ENCODE measurements around the gene KIRREL1.
A peak's percentile ranks its signal among the peaks of the same experiment; 100 is the strongest.

KIRREL1 gene

DNA sequence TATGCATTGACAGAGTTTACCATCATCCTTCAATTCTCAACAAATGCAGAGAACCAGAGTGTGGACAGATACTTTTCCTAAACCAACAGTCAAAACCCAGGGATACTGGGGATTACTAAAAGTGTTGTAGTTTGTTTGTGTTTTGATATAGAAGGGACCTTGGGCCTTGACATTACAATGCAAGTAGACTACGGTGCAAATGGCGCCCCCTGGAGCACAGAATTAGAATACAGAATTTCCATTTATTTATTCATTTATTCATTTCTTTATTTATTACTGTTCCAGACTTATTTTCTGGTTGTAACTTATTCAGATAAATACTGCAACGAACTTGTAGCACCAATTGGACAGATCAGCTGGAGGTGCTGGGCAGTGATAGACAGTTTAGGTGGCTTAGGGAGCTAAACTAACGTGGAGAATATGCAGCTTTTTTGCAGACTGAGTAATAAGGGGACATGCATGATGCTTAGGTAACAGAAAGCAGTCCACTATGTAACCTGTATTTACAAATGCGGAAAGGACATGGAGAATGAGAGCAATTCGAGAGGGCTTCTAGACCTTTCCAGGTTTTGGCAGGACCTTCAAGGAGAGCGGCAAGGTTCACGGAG lies 42.6 kb downstream of the KIRREL1 start:
- DNase-seq (ENCODE audit: low spot score) = peak; percentile 39

DNA sequence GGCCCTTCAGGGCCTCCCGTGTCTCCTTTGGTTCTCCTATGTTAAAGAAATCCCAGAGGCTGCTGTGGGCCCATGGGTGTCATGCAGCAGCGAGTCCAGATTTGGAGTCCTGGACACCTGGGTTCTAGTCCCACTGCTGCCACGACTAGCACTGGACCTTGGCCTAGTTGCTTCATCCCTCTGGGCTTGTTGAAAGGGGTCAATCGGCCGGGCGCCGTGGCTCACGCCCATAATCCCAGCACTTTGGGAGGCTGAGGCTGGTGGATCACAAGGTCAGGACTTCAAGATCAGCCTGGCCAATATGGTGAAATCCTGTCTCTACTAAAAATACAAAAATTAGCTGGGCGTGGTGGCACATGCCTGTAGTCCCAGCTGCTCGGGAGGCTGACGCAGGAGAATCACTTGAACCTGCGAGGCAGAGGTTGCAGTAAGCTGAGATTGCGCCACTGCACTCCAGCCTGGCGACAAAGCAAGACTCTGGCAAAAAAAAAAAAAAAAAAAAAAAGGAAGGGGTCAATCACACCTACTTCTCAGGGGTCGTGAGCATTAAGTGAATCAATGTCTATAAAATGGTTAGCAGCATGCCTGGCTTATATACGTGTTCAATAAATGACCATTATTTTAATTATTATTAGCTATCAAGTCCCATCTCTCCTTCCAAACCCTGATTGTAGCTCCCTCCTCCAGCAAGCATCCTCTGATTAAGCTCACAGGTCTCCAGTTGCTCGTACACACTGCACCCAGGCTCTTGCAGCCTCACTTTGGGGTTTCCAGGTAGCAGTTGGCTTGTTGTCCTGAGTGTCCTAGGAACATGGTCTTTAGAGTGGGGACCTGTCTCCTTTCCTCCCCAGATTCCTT lies 43.8 kb downstream of the KIRREL1 start:
- DNase-seq (ENCODE audit: low spot score) = no peak

DNA sequence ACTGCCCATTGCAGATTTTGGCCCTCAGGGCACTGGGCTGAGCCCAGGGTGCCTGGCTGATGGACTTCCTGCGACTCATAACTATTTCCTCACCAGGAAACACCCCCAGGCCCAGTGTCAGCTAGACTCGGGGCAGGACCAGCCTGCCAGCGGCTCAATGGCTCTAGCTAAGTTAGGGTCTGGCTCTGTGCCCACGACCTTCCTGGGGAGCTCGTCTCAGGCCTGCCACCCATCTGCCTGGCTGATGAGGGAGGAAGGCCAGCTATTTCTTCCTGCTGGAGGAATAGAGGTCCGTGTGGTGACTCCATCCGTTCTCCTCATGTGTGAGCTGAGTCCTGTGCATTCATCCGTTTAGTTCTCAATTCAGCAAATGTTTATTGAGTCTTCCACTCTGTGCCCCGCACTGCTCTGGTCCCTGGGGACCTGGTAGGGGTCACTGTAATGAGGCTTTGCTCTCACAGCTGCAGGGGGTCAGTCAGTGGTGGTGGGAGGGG lies 44.5 kb downstream of the KIRREL1 start:
- DNase-seq (ENCODE audit: low spot score) = peak; percentile 61

DNA sequence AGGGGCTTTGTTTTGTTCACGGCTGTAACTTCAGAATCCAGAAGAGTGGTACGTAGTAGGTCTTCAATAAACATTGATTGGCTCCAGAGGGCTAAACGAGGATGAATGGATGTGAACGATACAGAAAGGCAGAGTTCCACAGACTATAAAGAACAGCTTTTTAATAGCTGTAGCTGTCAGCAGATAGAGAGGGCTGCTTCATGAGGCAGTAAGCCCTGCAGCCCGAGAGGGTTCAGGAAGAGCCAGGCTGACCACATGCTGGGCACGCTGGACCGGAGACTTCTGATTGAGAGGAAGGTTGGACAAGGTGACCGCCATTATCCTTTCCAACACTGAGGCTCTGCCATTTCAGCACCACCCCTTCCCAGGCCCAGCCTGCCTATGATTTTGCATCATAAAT lies 45.3 kb downstream of the KIRREL1 start:
- no peak for DNase-seq (ENCODE audit: low spot score)

DNA sequence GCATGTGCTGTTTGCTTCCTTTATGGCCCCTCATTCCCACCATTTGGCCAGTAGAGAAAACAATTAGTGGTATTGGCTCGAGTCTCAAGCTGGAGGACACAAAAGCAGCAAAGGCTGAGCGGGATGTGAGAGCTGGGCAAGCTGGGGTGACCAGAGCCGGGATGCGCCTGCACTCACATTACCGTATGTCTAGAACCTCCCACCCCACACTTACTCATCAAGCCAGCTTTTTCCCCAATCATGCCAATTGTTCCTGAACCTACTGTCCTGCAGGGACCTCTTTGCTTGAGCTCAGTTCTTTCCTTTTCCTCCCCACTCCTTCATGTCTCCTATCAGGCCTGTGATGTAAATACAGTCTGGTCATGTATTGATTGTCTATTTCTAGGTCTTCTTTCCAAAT lies 45.9 kb downstream of the KIRREL1 start:
- peak; percentile 63 for DNase-seq (ENCODE audit: low spot score)

DNA sequence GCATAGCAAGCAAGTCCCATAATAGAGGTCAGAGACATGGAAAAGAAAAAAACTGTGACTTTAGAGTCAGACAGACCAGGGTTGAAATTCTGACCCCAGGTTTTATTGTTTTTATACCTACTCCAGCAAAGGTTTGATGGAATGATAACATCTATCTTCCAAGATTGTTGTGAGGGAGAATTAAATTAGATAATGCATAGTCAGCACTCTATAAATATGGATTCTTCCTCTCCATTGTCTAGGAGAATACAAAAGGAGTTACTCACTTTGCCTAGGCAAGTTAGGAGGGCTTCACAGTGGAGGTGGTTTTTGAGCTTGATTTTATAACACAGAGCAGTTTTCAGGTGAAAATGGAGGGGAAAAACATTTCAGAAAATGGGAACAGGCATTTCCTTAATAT lies 46.9 kb downstream of the KIRREL1 start:
- no peak for DNase-seq (ENCODE audit: low spot score)

DNA sequence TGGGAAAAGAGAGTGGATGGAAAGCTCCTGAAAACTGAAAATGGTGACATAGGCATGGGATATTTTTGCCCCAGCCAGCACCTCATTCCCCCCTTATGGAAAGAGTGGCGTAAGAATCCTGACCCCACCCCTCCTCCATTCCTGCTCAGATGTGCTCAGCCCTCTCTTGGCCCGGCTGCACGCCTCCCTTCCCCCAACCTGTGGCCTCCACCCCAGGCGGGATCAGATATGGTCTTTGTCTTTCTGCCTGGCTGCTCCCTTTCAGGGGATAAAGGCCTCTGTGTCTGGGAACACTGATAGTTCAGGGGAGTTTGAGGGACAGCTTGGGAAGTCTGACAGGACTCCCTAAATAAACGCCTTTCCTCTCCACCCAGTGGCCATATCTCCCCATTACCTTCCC lies 49.8 kb downstream of the KIRREL1 start:
- DNase-seq (ENCODE audit: low spot score) = no peak

DNA sequence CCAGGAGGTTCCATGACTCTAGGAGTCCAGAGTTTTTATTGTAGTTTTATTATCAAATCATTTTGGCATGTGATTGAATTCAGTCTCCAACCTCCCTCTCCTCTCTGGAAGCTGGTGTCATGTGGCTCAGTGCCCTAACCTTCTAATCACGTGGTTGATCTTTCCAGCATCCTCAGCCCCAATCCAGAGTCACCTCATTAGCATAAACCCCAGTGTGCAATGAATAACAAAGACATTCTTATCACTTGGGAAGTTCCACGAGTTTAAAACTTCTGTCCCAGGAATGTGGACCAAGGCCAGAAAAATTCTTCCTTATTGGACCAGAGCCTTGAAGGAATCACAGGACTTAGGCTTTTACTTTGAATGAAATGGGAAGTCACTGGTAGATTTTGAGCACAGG lies 52.2 kb downstream of the KIRREL1 start:
- peak; percentile 77 for DNase-seq (ENCODE audit: low spot score)

DNA sequence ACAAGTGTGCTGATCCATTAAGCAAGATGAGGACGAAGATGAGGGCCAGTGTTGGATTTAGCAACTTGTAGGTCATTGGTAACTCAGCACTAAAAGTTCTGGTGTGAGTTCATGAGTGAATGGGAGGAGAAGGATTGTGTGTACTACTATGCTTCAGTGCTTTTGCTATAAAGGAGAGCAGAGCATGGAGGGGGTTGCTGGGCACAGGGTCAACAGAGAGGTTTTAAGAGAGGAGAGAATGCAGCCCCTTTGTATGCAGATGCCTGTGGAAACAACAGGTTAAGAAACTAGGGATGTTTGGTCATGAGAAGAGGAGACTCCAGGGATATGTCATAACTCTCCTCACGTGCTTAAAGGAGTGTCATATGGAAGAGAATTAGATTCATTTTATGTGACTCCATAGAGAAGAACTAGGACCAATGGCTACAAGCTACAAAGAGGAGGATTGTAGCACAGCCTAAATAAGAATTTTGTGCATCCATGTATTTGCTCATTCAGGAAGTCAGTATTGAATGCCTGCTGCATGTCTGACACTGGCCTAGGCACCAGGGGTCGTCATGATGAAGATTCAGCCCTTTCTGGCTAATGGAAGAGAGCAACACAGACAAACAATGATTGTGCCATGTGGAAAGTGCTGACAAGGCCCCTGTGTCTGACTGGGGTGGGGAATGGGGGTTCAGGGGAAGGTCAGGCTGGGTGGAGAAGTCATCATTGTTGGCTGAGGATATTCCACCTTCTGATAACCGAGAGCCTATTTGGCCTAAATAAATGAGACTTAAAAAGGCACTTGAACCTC lies 53.5 kb downstream of the KIRREL1 start:
- DNase-seq (ENCODE audit: low spot score) = no peak

DNA sequence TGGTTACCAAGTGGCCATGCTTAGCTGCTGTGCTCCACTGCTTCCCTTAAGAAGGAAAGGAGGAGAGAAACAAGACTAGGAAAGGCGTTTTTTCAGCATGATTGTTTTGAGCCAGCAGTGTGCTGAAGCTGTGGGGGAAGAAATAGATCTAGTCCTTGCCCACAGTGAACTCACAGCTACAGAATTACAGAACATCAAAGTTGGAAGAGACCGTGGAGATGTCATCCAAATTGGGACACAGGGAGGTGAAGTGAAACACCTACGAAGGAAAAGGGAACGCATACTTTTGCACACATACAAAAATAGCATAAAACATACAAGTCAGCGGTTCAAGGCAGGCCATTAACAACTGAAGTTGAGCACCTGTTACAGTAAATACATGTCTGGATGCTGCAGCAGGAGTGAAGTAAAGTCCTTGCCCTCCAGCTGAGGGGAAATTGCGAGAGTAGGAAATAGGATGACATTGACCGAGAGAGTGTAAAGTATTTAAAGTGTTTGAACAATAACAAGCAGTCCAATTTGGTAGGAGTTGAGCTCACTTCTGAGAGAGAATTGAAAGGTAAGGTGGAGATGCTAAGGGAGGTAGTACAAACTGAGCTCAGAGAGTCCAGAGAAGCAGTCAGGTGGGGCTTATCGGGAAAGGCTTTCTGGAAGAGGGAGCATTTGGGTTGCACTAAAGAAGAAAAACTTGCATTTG lies 55.1 kb downstream of the KIRREL1 start:
- no peak for DNase-seq (ENCODE audit: low spot score)

DNA sequence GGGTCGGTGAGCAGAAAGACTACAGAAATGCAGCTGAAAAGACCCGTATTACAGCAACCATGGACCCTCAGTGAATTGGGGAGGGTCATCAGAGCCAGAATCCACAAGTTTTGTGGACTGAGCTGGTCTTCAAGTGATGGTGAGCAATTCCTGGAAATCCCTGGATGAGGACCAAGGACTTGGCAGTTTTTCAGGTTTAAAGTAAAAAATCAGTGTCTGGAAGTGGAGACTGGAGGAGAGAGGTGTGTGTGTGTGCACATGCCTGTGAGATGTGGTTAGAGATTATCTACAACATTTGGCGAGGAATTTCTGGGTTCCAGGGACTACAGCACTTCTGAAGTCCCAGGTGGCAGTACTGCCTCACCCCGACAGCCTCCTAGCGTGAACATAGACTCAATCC lies 56.4 kb downstream of the KIRREL1 start:
- DNase-seq (ENCODE audit: low spot score) = peak; percentile 31

DNA sequence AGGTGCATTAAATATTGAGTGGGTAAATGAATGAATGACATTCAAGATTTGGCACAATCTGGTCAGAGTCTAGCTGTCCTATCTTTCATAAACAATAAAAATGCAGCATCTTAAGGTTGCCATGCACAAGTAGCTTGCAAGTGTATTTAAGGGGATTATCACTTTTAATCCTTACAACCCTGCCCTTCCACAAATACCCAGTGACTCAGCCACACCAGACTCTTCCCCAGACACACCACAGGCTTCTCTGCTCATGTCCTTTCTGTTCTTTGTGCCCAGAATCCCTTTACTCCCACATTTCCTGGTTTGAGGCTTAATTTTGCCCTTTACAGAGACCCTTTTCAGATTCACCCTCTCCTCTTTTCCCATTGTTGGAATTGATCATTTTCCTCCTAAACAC lies 59.8 kb downstream of the KIRREL1 start:
- peak; percentile 51 for DNase-seq (ENCODE audit: low spot score)

DNA sequence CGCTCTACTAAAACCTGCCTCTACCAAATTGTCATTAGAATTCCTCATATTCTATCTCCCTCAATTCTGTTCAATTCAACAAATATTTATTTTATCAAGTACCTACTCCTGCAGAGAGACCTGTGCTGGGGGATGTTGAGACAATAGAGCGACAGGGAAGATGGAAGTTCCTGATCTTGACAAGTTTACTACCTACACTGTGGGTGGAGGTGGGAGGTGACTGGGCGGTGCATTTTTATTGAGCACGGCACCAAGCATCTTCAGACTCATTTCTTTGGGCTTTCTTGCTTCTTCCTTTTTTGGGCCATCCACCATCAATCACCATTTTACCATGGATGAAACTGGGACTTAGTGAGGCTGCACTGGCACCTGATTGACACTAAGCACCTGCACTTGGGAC lies 61.3 kb downstream of the KIRREL1 start:
- no peak for DNase-seq (ENCODE audit: low spot score)

DNA sequence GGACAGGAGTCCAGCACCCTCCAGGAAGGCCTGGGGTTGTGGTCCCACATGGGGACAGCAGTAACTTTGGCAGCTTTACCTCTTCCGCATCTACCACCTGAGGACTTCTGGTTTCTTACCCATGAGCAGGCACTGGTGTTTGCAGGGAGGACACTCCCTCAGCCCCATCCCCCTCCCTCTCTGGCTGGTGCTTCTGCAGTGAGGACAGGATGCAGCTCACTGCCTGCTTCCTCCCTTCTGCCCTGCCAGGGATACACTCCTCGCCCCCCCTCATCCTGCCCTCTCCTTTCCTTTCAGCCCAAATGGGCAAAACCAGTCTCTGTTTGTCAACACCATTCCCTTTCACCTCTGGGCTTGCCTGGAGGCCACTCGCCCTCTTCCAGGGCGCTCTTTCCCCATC lies 62.4 kb downstream of the KIRREL1 start:
- DNase-seq (ENCODE audit: low spot score) = no peak

DNA sequence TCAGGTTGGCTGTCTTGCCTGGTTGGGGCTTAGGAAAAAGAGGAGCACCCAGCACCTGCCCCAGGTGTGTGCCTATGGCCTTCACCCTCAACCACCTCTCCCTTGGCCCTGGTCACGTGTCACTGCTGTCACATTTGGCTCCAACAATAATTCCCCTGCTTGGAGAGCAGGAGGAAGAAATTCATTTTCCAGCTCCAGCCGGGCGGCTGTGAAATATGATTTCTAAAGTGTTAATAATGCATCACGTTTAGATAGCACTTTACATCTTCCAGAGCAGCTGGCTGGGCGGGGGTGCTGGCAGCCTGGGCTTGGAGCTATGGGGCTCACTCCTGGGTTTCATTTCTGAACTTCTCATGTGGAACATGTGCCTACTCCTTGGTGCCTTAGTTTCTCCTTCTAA lies 63.1 kb downstream of the KIRREL1 start:
- DNase-seq (ENCODE audit: low spot score) = no peak

DNA sequence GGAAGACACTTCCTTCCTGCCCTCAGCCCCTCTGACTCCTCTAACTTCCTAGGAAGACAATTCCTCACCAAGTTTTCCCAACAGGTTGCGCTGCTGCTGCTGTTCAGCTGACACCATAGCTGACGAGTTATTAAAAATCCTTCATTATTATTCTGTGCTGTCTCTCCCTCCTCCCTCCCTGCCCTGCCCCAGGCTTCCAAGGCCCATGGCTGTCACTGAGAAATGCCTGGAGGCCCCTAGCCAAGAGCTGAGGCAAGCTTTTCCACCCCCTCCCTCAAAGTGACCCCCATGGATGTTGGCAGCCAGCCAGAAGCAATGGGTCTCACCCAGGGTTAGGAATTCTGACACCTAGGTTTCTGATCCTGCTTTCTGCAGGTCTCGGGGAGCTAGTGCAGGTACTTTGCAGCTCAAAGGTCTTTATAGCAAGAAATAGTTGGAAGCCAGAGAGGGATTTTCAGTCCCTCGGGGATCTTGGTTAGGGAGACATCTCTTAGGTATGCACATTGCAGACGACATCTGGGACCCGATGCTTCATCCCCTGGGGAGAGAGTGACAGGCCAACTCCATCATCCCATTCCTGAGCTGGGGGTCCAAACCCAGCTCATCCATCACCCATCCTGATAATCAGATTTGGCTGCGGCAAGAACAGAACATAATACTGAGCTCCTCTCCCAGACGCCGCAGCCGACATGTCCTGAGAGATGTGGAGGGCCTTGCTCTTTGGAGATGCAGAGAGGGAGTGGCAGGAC lies 65.0 kb downstream of the KIRREL1 start:
- DNase-seq (ENCODE audit: low spot score) = no peak

DNA sequence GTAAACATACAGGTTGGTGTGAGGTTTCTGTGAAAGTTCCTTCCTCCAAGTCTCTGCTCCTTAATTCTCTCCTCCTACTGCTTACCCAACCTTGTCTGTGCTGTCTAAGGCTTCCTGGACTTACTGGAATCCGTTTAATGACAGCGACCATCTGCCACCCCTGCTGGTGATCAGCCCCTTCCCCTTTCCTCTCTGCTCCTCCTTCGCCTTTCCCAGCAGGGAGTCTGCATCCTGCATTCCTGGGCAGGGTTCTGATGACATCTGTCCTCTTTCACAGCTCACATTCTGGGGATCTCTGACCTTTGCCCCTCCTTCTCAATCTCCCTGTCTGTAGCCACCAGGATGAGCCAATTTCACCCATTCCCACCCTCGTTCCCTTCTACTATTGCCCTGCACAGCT lies 66.5 kb downstream of the KIRREL1 start:
- no peak for DNase-seq (ENCODE audit: low spot score)

DNA sequence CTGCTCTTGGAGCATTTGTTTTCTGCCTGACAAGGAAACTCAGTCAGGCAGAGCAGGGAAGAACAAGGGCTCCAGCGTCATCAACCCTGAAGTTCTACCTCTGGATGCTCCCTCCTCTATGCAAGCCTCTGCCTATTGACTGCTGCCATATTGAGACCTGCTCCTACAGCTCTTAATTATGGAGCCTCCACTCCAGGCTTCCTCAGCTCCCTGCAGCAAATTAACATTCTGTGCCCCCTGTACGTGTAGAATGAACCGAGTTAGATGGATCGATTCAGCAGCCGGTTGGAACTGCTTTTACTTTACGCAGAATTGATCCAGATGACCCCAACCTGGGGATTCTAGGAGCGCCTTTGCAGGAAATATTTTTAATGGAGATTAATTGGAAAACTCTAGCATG lies 68.7 kb downstream of the KIRREL1 start:
- no peak for DNase-seq (ENCODE audit: low spot score)

DNA sequence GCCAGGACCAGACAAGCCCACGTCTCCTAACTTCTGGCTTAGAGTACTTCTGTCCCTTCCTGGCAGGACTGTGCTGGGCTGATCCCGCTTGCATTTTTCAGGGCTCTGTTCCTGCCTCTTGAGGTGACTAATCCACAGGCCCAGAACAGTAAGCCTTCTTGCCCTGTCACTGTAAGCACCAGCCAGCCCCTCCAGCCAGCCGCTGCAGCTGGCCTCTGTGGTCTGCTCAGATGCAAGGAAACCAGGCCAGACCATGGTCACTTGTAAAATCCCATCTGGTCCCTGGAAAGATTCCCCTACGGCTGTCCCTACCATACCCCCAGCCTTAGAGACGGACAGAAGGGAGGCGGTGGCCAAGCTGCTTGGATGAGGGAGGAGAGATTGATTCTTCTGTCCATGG lies 74.2 kb downstream of the KIRREL1 start:
- peak; percentile 91 for DNase-seq (ENCODE audit: low spot score)

DNA sequence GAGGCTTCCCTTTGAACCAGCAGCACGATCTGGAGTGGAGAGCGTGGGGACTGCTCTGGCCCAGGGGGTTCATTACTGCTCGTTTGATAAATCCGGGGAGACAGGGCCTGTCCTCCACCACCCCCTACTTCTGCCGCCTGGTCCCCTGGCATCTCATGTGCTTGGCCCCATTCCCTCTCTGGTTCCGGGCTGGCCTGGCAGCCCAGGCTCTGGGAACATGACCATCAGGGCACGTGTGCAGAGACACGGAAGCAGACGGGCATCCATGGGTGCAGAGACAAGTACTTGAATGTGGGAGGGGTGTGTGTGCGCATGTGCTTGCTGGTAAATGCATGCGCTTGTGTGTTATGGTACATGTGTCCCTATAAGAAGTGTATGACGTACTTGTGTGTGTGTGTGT lies 75.5 kb downstream of the KIRREL1 start:
- DNase-seq (ENCODE audit: low spot score) = peak; percentile 29

DNA sequence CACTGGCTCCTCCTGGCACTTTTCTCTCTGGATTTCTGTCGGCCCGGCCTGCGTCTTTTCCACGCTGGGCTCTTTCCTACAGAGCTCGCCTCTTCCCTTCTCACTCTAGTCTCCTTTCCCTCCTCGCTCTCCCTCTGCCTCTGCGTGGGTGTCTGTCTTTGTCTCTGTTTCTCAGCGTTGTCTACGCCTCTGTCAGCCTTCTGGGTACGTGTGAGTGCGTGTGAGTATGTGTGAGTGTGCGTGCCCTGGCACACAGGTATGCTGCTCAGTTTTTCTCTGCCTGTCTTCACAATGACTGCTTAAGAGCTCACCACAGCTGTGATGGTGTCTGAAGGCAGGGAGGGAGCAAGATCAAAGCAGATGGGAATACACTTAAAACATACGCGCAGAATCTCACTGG lies 77.7 kb downstream of the KIRREL1 start:
- DNase-seq (ENCODE audit: low spot score) = no peak

Data from AG20443 (cell line).